WTC11 (cell line): ENCODE data around the gene PDE11A. TPM values are rescaled to one million over a fixed set of nuclear protein-coding genes. Genes with fewer than 3 reads are reported as not detected.
"Not testable (repeated sequence)": the region's sequence is repeated elsewhere in the genome, so short reads cannot be mapped to it uniquely, and the experiment has no call there.

Experiments used
- ATAC-seq: fragments of 200-7000 bp; cut with Tn5 transposase; 2 replicates; pipeline ENCODE4 v1.10.0; 2021; ENCODE audit warnings: mild to moderate bottlenecking, moderate library complexity
- CTCF ChIA-PET: fragments of 300-600 bp; sonication (Branson Sonifier 250); formaldehyde crosslinking; loops from one replicate; lab custom pipeline; 2021; ENCODE audit warnings: antibody characterized with exemption; lab: Charles Lee
- POLR2A ChIA-PET: fragments of 350-600 bp; sonication (Branson Sonifier 250); formaldehyde crosslinking; loops from one replicate; lab custom pipeline; 2021; ENCODE audit warnings: antibody characterized with exemption; lab: Charles Lee
- DNase-seq: peaks from one replicate; pipeline ENCODE4 v3.0.0; 2021; ENCODE audit warnings: low spot score
- H3K27ac Mint-ChIP-seq: 2 replicates; pipeline ENCODE4 v1.8.0; 2021; ENCODE audit warnings: mixed read lengths
- H3K27me3 Mint-ChIP-seq: 2 replicates; pipeline ENCODE4 v1.8.0; 2021; ENCODE audit warnings: low read depth, mild to moderate bottlenecking, moderate library complexity, mixed read lengths
- H3K36me3 Mint-ChIP-seq: 2 replicates; pipeline ENCODE4 v1.8.0; 2021; ENCODE audit warnings: mixed read lengths
- H3K4me1 Mint-ChIP-seq: 2 replicates; pipeline ENCODE4 v1.8.0; 2022; ENCODE audit warnings: mixed read lengths
- H3K4me3 Mint-ChIP-seq: 2 replicates; pipeline ENCODE4 v1.8.0; 2021; ENCODE audit warnings: mild to moderate bottlenecking, moderate library complexity, mixed read lengths
- H3K9me3 Mint-ChIP-seq: 2 replicates; pipeline ENCODE4 v1.8.0; 2021; ENCODE audit warnings: mixed read lengths
- CBFB ChIP-seq: sonication (generic); formaldehyde crosslinking; IDR thresholded peaks from 2 replicates; pipeline ENCODE4 v1.8.1; 2022; ENCODE audit warnings: mild to moderate bottlenecking, low read depth, missing genetic modification reagents
- CREM ChIP-seq: sonication (generic); formaldehyde crosslinking; IDR thresholded peaks from 2 replicates; pipeline ENCODE4 v1.8.1; 2022; ENCODE audit warnings: mild to moderate bottlenecking, missing genetic modification reagents, moderate library complexity
- E2F5 ChIP-seq: sonication (generic); formaldehyde crosslinking; IDR thresholded peaks from 2 replicates; pipeline ENCODE4 v1.8.1; 2022; ENCODE audit warnings: mild to moderate bottlenecking, moderate library complexity, missing genetic modification reagents
- ERG ChIP-seq: fragments of 250-450 bp; sonication (Bioruptor Pico); IDR thresholded peaks from 2 replicates; pipeline ENCODE4 v1.8.0; 2021; ENCODE audit warnings: mild to moderate bottlenecking
- ETV6 ChIP-seq: sonication (generic); formaldehyde crosslinking; IDR thresholded peaks from 2 replicates; pipeline ENCODE4 v1.8.1; 2022; ENCODE audit warnings: mild to moderate bottlenecking, missing genetic modification reagents
- FOXK1 ChIP-seq: sonication (generic); formaldehyde crosslinking; IDR thresholded peaks from 2 replicates; pipeline ENCODE4 v1.8.0; 2022; ENCODE audit warnings: mild to moderate bottlenecking, moderate library complexity, missing genetic modification reagents
- MAX ChIP-seq: sonication (generic); formaldehyde crosslinking; IDR thresholded peaks from 2 replicates; pipeline ENCODE4 v1.8.0; 2022; ENCODE audit warnings: mild to moderate bottlenecking, missing genetic modification reagents
- NFE2L1 ChIP-seq: sonication (generic); formaldehyde crosslinking; IDR thresholded peaks from 2 replicates; pipeline ENCODE4 v1.8.1; 2023; ENCODE audit warnings: missing genetic modification reagents
- OVOL2 ChIP-seq: fragments of 250-450 bp; sonication (Bioruptor Pico); IDR thresholded peaks from 2 replicates; pipeline ENCODE4 v1.9.0; 2021; ENCODE audit warnings: mild to moderate bottlenecking, borderline replicate concordance
- RELA ChIP-seq: sonication (generic); formaldehyde crosslinking; IDR thresholded peaks from 2 replicates; pipeline ENCODE4 v1.8.1; 2022; ENCODE audit warnings: missing genetic modification reagents, mild to moderate bottlenecking, borderline replicate concordance
- SMAD4 ChIP-seq: sonication (generic); formaldehyde crosslinking; IDR thresholded peaks from 2 replicates; pipeline ENCODE4 v1.8.0; 2022; ENCODE audit warnings: mild to moderate bottlenecking, missing genetic modification reagents
- ZNF396 ChIP-seq: fragments of 250-450 bp; sonication (Bioruptor Pico); IDR thresholded peaks from 2 replicates; pipeline ENCODE4 v1.8.0; 2021; ENCODE audit warnings: mild to moderate bottlenecking, moderate library complexity, borderline replicate concordance
- ZNF423 ChIP-seq: fragments of 250-450 bp; sonication (Bioruptor Pico); IDR thresholded peaks from 2 replicates; pipeline ENCODE4 v2.1.2; 2022; ENCODE audit warnings: mild to moderate bottlenecking, moderate library complexity
- ZNF671 ChIP-seq: fragments of 250-450 bp; sonication (Bioruptor Pico); IDR thresholded peaks from 2 replicates; pipeline ENCODE4 v1.8.0; 2021; ENCODE audit warnings: mild to moderate bottlenecking
- total RNA-seq: library from RNA; stranded (reverse); gene quantifications from 3 replicates; pipeline ENCODE4 v1.2.3, GENCODE V29; 2021
- TF ChIP-seq, protein P1 (sequence below): fragments of 250-450 bp; sonication (Bioruptor Pico); IDR thresholded peaks from 2 replicates; pipeline ENCODE4 v1.9.0; 2021; ENCODE audit warnings: moderate library complexity, mild to moderate bottlenecking, inconsistent platforms, borderline replicate concordance
- TF ChIP-seq, protein P2 (sequence below): sonication (generic); formaldehyde crosslinking; IDR thresholded peaks from 2 replicates; pipeline ENCODE4 v1.8.1; 2022; ENCODE audit warnings: mild to moderate bottlenecking, missing genetic modification reagents, moderate library complexity, borderline replicate concordance
- TF ChIP-seq, protein P3 (sequence below): sonication (generic); formaldehyde crosslinking; IDR thresholded peaks from 2 replicates; pipeline ENCODE4 v1.8.0; 2023; ENCODE audit warnings: missing genetic modification reagents
- TF ChIP-seq, protein P4 (sequence below): sonication (generic); formaldehyde crosslinking; IDR thresholded peaks from 2 replicates; pipeline ENCODE4 v1.8.0; 2022; ENCODE audit warnings: missing genetic modification reagents

PDE11A gene
- total RNA-seq, 1 experiment from 2014 or later: 0.13 TPM

GRCh38 chr2:177797808-177798207, 274.8 kb downstream of the PDE11A start:
- CTCF ChIA-PET: interaction anchor here (0.8 to 1.3 kb wide), 3 partner anchors 25 to 109 kb away, joined by 3 to 5 read pairs (median 4); no protein-coding TSS in a partner anchor
- H3K4me1 Mint-ChIP-seq: peaks cover 22% of the 10 kb centered on the region
- H3K9me3 Mint-ChIP-seq: no peaks in the 10 kb centered on the region
- DNase-seq (peak; percentile 63), ATAC-seq (peak; percentile 84)
- no peak overlapping the region for H3K4me3 Mint-ChIP-seq
- TF ChIP-seq MAX (CRISPR knock-in tag): no peak
- TF ChIP-seq ZNF423: peak; percentile 61; the same call in 1 of the 2 replicates
- no peaks in the 10 kb centered on the region for H3K27me3 Mint-ChIP-seq
- H3K27ac Mint-ChIP-seq: no peak overlapping the region
- no peaks in the 10 kb centered on the region for H3K36me3 Mint-ChIP-seq
- POLR2A ChIA-PET: no interaction called here

GRCh38 chr2:177796654-177797415, 275.7 kb downstream of the PDE11A start:
- CTCF ChIA-PET: interaction anchor here (1.0 kb wide), 1 partner anchor 24 kb away, joined by 3 read pairs; no protein-coding TSS in a partner anchor
- Mint-ChIP-seq H3K9me3 (no peaks in the 10 kb centered on the region), H3K27me3 (no peaks in the 10 kb centered on the region), H3K36me3 (no peaks in the 10 kb centered on the region), H3K4me1 (peaks cover 22% of the 10 kb centered on the region), H3K27ac (no peak overlapping the region), H3K4me3 (no peak overlapping the region)
- POLR2A ChIA-PET: no interaction called here
- no peak for DNase-seq
- TF ChIP-seq, protein P1, sequence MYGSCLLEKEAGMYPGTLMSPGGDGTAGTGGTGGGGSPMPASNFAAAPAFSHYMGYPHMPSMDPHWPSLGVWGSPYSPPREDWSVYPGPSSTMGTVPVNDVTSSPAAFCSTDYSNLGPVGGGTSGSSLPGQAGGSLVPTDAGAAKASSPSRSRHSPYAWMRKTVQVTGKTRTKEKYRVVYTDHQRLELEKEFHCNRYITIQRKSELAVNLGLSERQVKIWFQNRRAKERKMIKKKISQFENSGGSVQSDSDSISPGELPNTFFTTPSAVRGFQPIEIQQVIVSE (CRISPR knock-in tag): no peak
- no peak for ATAC-seq

DNA sequence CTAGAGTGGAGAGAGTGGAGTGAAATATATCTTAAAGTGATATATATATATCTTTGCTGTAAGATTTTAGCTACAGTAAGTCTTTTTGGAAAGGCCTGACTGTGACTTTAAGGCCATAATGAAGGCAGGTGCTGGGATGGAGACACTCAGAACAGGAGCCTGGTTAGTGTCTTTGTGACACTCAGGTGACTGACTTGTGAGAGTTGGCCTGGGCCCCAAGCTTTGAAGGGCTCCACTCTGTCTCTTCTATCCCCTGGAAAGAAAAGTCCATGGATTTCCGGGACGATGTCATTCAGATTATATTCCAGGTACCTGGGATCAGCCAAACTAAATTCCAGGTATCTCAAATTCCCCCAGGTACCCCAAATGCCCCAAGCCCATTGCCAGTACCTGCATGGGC, 276.6 kb downstream of the PDE11A start:
- ATAC-seq: no peak
- ChIA-PET CTCF (interaction anchor here (1.0 kb wide), 1 partner anchor 24 kb away, joined by 3 read pairs; no protein-coding TSS in a partner anchor), POLR2A (no interaction called here)
- no peak for DNase-seq
- Mint-ChIP-seq H3K27me3 (no peaks in the 10 kb centered on the region), H3K4me3 (no peak overlapping the region), H3K4me1 (peaks cover 22% of the 10 kb centered on the region), H3K27ac (no peak overlapping the region), H3K36me3 (no peaks in the 10 kb centered on the region), H3K9me3 (no peaks in the 10 kb centered on the region)
- TF ChIP-seq, protein P2, sequence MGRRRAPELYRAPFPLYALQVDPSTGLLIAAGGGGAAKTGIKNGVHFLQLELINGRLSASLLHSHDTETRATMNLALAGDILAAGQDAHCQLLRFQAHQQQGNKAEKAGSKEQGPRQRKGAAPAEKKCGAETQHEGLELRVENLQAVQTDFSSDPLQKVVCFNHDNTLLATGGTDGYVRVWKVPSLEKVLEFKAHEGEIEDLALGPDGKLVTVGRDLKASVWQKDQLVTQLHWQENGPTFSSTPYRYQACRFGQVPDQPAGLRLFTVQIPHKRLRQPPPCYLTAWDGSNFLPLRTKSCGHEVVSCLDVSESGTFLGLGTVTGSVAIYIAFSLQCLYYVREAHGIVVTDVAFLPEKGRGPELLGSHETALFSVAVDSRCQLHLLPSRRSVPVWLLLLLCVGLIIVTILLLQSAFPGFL: no peak
- no peak for TF ChIP-seq FOXK1
- no peak for TF ChIP-seq ETV6 (CRISPR knock-in tag)
- TF ChIP-seq NFE2L1 (CRISPR knock-in tag): no peak
- TF ChIP-seq, protein P3, sequence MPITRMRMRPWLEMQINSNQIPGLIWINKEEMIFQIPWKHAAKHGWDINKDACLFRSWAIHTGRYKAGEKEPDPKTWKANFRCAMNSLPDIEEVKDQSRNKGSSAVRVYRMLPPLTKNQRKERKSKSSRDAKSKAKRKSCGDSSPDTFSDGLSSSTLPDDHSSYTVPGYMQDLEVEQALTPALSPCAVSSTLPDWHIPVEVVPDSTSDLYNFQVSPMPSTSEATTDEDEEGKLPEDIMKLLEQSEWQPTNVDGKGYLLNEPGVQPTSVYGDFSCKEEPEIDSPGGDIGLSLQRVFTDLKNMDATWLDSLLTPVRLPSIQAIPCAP (CRISPR knock-in tag): no peak
- TF ChIP-seq ZNF671 (CRISPR knock-in tag): no peak
- TF ChIP-seq ZNF423: no peak
- no peak for TF ChIP-seq ERG (CRISPR knock-in tag)
- no peak for TF ChIP-seq RELA (CRISPR knock-in tag)
- no peak for TF ChIP-seq SMAD4 (CRISPR knock-in tag)
- TF ChIP-seq CBFB (CRISPR knock-in tag): no peak
- TF ChIP-seq, protein P4, sequence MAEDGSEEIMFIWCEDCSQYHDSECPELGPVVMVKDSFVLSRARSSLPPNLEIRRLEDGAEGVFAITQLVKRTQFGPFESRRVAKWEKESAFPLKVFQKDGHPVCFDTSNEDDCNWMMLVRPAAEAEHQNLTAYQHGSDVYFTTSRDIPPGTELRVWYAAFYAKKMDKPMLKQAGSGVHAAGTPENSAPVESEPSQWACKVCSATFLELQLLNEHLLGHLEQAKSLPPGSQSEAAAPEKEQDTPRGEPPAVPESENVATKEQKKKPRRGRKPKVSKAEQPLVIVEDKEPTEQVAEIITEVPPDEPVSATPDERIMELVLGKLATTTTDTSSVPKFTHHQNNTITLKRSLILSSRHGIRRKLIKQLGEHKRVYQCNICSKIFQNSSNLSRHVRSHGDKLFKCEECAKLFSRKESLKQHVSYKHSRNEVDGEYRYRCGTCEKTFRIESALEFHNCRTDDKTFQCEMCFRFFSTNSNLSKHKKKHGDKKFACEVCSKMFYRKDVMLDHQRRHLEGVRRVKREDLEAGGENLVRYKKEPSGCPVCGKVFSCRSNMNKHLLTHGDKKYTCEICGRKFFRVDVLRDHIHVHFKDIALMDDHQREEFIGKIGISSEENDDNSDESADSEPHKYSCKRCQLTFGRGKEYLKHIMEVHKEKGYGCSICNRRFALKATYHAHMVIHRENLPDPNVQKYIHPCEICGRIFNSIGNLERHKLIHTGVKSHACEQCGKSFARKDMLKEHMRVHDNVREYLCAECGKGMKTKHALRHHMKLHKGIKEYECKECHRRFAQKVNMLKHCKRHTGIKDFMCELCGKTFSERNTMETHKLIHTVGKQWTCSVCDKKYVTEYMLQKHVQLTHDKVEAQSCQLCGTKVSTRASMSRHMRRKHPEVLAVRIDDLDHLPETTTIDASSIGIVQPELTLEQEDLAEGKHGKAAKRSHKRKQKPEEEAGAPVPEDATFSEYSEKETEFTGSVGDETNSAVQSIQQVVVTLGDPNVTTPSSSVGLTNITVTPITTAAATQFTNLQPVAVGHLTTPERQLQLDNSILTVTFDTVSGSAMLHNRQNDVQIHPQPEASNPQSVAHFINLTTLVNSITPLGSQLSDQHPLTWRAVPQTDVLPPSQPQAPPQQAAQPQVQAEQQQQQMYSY (CRISPR knock-in tag): no peak
- TF ChIP-seq ZNF396 (CRISPR knock-in tag): no peak
- no peak for TF ChIP-seq OVOL2 (CRISPR knock-in tag)
- TF ChIP-seq CREM (CRISPR knock-in tag): no peak
- TF ChIP-seq E2F5: no peak

DNA sequence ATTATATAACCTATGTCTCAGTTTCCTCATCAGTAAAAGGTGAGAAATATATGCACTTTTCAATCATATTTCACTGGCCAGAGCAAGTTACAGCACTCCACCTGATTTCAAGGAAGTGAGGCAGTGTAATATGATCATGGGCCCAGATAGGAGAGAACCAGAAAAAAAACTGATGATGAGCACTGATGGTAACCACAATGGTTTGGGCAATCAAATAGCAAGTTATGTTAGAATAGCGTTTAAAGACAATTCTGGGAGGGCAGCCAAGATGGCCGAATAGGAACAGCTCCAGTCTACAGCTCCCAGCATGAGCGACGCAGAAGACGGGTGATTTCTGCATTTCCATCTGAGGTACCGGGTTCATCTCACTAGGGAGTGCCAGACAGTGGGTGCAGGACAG, 287.4 kb downstream of the PDE11A start:
- ATAC-seq, CTCF ChIA-PET: not testable (repeated sequence)

More for the DNA sequence above, 287.4 kb downstream of the PDE11A start:
- H3K4me3 Mint-ChIP-seq, H3K27me3 Mint-ChIP-seq, DNase-seq, H3K27ac Mint-ChIP-seq, POLR2A ChIA-PET, H3K4me1 Mint-ChIP-seq: not testable (repeated sequence)
- Mint-ChIP-seq H3K36me3 (peaks cover 10% of the 10 kb centered on the region), H3K9me3 (peaks cover 11% of the 10 kb centered on the region)
